ENCODE measurements around the gene ADAM29. TPM values are rescaled to one million over a fixed set of nuclear protein-coding genes. Genes with fewer than 3 reads are reported as not detected.

Gene ADAM29
- total RNA-seq, 4 donors from 2014 or later = not detected

- no peaks in the 10 kb centered on the region for H3K4me1 ChIP-seq
- no peak overlapping the region for H3K4me3 ChIP-seq
- DNase-seq = no peak
- H3K36me3 ChIP-seq = no peaks in the 10 kb centered on the region
- intact Hi-C loops (cut with DNase I; ENCODE audit: low total_unique reads) = no loop called here
- H3K9me3 ChIP-seq = no peaks in the 10 kb centered on the region
- TF ChIP-seq, protein P1, sequence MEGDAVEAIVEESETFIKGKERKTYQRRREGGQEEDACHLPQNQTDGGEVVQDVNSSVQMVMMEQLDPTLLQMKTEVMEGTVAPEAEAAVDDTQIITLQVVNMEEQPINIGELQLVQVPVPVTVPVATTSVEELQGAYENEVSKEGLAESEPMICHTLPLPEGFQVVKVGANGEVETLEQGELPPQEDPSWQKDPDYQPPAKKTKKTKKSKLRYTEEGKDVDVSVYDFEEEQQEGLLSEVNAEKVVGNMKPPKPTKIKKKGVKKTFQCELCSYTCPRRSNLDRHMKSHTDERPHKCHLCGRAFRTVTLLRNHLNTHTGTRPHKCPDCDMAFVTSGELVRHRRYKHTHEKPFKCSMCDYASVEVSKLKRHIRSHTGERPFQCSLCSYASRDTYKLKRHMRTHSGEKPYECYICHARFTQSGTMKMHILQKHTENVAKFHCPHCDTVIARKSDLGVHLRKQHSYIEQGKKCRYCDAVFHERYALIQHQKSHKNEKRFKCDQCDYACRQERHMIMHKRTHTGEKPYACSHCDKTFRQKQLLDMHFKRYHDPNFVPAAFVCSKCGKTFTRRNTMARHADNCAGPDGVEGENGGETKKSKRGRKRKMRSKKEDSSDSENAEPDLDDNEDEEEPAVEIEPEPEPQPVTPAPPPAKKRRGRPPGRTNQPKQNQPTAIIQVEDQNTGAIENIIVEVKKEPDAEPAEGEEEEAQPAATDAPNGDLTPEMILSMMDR (IDR thresholded peaks at IDR 0.05) = no peak
- TF ChIP-seq POLR2A (IDR thresholded peaks at IDR 0.05) = no peak
- no peak overlapping the region for H3K27ac ChIP-seq
- no peaks in the 10 kb centered on the region for H3K27me3 ChIP-seq
Measured at GRCh38 chr4:174940002-174940401, 21.8 kb downstream of the ADAM29 start.

DNA sequence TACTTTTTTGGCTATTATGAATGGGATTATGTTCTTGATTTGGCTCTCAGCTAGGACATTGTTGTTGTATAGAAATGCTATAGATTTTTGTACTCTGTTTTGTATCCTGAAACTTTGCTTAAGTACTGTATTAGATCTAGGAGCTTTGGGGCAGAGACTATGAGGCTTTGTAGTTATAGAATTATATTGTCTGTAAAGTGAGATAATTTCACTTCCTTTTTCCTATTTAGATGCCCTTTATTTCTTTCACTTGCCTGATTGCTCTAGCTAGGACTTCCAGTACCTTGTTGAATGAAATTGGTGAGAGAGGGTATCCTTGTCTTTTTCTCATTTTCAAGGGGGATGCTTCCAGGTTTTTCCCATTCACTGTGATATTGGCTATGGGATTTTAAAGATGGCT, 28.1 kb downstream of the ADAM29 start:
- TF ChIP-seq, protein P1 (IDR thresholded peaks at IDR 0.05) = no peak
- no peak for TF ChIP-seq POLR2A (IDR thresholded peaks at IDR 0.05)
- Histone ChIP-seq H3K4me1 (no peaks in the 10 kb centered on the region), H3K9me3 (no peaks in the 10 kb centered on the region)

GRCh38 chr4:174948826-174949225, 30.7 kb downstream of the ADAM29 start:
- Histone ChIP-seq H3K27me3 (no peaks in the 10 kb centered on the region), H3K4me3 (no peak overlapping the region), H3K9me3 (no peaks in the 10 kb centered on the region), H3K36me3 (no peaks in the 10 kb centered on the region), H3K4me1 (no peaks in the 10 kb centered on the region), H3K27ac (no peak overlapping the region)
- intact Hi-C loops (cut with DNase I; ENCODE audit: low total_unique reads) = no loop called here
- DNase-seq = no peak
- no peak for TF ChIP-seq POLR2A (IDR thresholded peaks at IDR 0.05)
- TF ChIP-seq, protein P1 (IDR thresholded peaks at IDR 0.05) = no peak

More for the DNA sequence above, 28.1 kb downstream of the ADAM29 start:
- Histone ChIP-seq H3K27me3 (no peaks in the 10 kb centered on the region), H3K4me3 (no peak overlapping the region), H3K36me3 (no peaks in the 10 kb centered on the region), H3K27ac (no peak overlapping the region)
- DNase-seq = no peak
- intact Hi-C loops (cut with DNase I; ENCODE audit: low total_unique reads) = no loop called here

GRCh38 chr4:174972911-174973310, 54.8 kb downstream of the ADAM29 start:
- intact Hi-C loops (cut with DNase I; ENCODE audit: low total_unique reads) = no loop called here
- Histone ChIP-seq H3K4me1 (no peaks in the 10 kb centered on the region), H3K36me3 (no peaks in the 10 kb centered on the region), H3K27me3 (no peaks in the 10 kb centered on the region), H3K27ac (no peak overlapping the region), H3K9me3 (no peaks in the 10 kb centered on the region), H3K4me3 (no peak overlapping the region)
- TF ChIP-seq, protein P1 (IDR thresholded peaks at IDR 0.05) = no peak
- TF ChIP-seq POLR2A (IDR thresholded peaks at IDR 0.05) = no peak
- no peak for DNase-seq

DNA sequence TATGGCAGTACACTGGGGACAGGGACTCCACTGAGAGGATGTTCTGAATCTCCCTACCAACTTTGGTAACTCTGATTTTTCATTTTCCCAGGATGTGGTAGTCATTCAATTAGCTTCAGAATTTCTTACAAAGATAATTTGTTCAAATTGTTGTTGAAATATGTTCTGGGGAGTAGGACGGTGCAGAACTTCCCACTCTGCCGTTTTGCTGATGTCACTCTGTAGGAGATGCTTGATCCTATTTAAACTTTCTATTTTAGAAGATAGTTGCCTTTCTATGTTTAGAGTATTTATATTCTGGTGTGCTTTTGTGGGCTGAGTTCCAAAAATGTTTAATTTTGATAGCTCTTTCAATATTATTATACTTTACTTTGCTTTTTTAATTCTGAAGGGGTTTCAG, 55.2 kb downstream of the ADAM29 start:
- Histone ChIP-seq H3K27me3 (no peaks in the 10 kb centered on the region), H3K36me3 (no peaks in the 10 kb centered on the region), H3K4me3 (no peak overlapping the region), H3K9me3 (no peaks in the 10 kb centered on the region), H3K27ac (no peak overlapping the region), H3K4me1 (no peaks in the 10 kb centered on the region)
- DNase-seq = no peak
- intact Hi-C loops (cut with DNase I; ENCODE audit: low total_unique reads) = no loop called here
- TF ChIP-seq, protein P1 (IDR thresholded peaks at IDR 0.05) = no peak
- TF ChIP-seq POLR2A (IDR thresholded peaks at IDR 0.05) = no peak

Data from uterus (tissue), 4 donors.